GM19324 (cell line): ENCODE data around the gene PTPDC1.

Experiments used
- ATAC-seq: cut with Tn5 transposase; IDR thresholded peaks from one replicate; pipeline ENCODE4 v1.9.1; 2021; ENCODE audit warnings: mild to moderate bottlenecking, moderate library complexity; ENCODE audit not compliant: unreplicated experiment, low FRiP score

The PTPDC1 gene

DNA sequence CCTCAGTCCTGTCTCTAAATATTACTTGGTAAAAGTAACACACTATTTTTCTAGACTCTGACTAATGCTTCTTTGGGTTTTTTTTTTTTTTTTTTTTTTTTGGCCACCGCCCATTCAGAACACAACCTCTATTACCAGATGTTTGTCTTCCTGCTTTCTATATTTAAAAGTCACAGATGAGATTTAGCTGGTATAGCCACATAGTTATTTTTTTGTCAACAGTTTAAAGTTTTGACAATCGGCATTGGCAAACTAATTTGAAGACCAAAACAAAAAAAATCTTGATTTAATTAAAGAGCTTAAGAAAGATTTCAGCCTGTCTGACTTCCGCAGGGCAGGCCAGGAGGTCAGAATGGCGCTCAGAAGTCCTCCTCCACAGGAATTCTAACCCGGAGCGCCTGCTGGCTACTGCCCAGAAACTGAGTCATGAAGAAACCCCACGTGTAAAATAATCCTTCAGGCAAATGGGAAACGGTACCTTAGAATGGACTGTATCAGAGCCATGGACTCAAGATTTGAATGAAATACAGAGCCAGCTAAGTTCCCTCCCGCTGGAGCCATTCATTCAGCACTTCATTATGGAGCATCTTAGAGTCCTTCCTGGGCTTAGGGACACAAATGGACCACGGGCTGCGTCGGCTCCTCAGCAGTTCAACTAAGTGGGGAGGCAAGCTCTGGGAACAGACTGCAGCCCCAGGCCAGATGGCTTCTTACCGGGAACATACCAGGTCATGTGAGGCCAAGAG, 55.6 kb downstream of the PTPDC1 start:
- ATAC-seq: no peak

DNA sequence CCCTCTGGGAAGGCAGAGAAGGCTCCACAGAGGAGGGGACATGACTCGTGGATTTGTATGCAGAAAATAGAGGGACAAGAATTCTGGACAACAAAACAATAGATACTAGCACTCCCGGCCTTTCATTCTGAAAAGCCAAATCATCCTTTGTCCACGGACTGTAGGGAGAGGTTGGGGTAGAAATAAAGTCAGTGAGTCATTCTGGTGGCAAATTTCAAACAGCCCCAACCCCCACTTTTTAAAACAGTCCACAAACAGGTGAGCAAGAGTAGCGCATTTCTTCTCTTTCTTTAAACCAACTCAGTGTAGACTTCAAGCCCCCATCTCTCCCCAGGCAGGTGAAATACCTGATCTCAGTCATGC, 56.1 kb downstream of the PTPDC1 start:
- no peak for ATAC-seq

DNA sequence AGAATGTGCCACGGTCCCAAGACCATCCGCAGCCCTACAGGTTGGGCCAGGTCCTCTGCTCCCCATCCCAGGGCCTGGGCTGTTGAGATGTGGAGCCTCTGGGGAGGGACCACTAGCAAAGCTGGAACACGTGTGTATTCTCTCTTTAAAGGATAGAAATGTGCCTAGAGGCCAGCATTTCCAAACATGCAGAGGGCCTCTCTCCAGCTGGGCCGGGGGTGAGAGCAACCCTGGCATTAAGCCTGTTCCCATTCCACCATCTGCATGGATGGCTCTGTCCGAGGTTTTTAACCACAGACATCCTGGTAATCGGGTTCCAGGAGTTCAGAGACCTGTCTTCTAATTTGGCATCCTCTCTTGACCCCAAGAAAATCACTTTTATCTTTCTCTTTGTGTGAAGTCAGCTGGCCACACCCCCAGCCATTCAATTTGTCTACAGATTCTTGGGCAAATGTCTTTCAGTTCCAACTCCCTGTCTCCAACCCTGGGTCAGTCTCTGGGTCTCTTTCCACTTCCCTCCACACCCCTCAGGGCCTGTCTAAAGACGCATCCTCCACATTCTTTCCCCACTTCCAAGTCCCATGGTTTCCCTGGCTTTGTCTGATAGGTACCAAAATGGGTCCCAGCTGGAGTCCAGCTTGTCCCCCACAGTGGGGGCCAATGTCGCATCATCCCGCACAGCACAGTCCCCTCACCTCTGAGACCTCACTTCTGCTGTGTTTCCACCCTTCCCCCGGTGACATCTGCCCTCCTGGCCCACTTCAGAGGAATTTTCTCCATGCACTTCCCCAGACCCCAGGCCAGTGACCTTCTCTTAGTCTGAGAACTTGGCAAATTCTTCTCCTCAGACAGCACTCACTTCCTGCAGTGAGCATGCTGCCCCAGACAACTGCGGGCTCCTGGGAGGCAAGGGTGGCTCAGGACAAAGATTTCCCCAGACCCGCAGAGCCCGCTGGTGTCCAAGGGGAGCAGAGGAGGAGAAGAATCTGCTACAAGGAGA, 56.8 kb downstream of the PTPDC1 start:
- no peak for ATAC-seq

DNA sequence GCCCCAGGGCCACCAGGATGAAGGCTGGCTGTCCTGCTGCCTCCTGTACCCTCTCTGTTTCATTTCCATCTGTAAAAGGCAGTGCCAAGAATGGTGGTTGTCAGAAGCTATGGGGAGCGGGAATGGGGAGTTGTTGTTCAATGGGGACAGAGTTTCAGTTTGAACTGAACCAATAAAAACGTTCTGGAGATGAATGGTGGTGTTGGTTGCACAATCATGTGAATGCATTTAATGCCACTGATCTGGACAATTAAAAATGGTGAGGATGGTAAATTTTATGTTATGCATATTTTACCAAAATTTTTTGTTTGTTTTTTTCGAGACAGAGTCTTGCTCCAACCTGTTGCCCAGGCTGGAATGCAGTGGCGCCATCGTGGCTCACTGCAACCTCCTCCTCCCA, 58.1 kb downstream of the PTPDC1 start:
- ATAC-seq: no peak

DNA sequence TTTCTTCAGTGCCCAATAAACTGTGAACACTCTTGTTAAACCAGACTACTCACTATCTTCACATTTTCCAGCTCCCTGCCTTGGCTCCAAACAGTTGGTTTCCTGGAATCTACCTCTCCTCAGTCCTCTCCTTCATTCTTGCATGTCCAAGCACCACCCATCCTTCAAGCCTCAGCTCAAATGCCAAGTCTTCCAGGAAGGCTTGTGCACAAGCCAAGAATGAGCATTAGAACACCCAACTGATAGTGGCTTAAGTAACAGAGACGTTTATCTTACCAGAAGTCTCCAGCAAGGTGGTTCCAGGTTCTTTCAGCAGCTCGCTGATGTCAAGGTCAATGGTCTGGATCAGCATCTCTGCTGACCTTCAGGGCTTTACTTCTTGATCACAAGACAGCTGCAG, 60.1 kb downstream of the PTPDC1 start:
- ATAC-seq: no peak

DNA sequence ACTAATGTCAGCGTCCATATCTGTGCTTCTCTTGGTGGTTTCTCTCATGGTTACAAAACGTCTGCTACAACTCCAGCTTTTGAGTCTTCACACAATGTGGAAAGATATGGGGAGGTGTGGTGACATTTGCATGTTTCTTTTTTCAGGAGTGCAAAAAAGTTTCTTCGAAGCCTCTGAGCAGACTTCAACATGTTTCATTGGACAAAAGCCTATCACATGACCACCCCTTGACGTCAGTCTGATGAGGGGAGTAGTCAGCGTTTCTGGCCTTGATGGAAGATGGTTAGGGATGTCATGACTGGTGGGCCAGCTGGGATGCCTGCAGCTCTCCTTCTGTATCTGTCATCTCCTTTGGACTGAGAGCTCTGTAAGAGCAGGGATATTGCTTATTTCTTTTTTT, 61.4 kb downstream of the PTPDC1 start:
- no peak for ATAC-seq

DNA sequence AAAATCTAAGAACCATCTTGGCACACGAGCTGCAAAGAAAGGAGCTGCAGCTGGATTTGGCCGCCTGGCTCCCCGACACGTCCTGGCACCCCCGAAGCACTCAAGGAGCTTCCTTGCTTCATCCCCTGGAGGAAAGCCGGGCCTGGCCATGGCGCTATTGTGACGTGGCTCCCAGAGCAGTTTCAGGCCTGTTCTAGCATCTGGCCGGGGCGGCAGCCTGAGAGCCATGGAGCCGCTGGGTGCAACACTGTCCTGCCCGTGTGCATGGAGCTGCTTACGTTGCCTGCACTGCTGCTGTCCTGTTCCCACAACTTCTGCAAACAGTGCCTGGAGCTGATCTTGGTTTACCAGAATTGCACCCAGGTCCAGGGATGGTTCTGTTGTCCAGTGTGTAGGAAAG, 63.5 kb downstream of the PTPDC1 start:
- ATAC-seq: no peak

DNA sequence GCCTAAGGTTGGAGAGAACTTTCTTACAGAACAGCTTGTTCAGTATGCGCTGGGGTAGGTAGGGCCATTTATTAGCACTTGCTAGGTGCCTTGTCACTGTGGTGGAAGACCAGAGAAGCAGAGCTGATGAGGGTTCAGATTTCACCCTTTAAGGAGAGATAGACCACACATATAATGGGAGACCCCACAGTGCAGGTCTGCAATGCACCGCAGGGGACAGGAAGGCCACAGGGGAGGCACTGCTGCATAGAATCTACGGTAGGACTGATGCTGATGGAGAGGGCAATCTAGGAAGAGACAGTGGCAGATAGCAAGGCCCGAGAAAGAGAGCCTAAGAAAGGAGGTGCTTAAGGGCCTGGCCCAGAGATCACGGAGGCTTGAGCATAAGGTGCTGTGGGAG, 64.2 kb downstream of the PTPDC1 start:
- no peak for ATAC-seq

DNA sequence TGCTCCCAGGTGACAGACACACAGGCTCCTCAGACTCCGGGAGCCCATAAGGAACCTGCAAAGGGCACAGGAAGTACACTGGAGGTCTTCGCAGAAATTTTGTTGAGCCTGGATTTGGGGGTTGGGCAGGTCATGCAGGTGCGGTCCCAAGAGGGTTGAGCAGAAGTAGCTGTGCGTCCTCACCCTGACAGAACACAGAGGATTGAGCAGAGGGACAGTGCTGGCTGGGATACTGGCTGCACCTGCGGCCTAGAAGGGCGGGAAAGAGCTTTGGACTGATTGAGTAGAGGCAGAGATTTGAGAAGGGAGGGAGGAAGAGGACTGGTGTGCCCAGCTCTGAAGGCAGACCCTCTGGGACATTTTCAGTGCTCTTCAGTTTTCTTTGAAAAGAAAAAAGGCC, 65.4 kb downstream of the PTPDC1 start:
- ATAC-seq: no peak

DNA sequence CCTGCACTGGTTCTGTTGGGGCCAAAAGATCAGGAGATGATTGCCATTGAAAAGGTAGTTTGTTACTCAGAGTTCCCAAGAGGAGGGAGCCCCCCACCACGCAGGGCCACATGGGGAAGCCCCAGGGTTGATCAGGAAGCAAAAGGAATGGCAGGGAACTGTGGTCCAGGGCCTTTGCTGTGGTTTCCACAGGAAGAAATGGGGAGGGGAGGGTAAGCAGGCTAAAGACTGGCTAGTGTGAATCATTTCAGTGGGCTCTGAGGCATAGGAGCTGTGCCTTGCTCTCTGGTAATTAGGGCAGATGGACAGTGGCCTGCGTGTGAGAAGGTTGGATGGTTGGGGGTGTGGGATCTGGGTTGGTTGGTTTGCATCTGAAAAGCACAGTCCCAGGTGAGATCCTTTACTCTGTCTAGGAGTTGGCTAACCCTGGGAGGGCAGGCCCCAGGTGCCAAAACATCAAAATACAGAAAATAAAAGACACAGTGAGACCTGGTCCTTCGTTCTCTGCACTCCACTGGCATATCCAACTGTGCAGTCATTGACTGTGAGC, 66.1 kb downstream of the PTPDC1 start:
- no peak for ATAC-seq

DNA sequence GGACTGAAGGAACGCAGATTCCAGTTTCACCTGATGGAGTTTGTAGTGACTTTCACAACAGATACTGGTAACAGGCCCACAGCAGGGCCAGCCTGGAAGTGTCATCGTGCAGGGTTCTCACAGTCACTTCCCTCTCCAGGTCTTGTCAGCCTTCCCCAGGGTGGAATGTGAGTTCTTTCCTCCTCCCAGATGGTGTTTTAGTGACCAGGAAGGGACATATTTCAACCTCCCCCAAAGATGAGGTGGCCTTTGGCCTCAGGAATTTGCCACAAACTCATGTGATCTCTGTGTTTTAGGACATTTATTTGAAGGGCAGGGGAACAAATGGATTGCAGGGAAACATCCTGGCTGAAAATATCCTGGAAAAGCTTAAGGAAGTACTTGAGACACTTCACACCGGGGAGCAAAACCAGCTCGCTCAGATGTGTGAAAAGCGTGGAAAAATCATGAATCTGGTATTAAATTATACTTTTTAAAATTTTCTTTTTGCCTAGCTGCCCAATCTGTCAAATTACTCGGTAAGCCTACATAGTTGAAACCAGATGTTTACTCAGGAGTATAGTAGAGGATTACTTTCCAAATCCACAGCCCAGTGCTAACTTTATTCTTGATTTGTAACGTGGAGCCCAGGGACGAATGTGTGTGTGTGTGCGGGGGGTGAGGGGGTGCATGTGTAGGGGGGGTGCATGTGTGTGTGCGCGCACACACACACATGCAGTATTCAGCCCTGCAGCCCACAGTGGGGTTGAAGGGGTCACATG, 66.8 kb downstream of the PTPDC1 start:
- ATAC-seq: no peak

DNA sequence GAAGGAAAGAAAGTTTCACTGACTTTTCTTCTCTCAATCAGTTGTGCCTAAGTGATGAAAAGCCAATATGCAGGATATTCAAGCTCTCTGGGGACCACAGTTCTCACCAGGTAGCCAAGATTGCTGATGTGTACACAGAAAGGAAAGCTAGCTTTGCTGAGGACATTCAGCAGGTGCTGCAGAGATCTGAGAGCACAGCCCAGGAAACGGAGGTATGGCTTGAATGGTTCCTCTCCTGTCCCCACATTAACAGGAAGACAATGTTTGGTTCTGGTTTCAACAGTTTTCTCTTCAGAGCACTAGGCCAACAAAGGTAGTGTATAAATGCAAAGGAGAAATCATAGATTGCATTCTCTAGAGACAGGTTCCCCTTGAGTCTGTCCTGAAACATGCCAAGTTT, 69.6 kb downstream of the PTPDC1 start:
- ATAC-seq: peak; percentile 49

DNA sequence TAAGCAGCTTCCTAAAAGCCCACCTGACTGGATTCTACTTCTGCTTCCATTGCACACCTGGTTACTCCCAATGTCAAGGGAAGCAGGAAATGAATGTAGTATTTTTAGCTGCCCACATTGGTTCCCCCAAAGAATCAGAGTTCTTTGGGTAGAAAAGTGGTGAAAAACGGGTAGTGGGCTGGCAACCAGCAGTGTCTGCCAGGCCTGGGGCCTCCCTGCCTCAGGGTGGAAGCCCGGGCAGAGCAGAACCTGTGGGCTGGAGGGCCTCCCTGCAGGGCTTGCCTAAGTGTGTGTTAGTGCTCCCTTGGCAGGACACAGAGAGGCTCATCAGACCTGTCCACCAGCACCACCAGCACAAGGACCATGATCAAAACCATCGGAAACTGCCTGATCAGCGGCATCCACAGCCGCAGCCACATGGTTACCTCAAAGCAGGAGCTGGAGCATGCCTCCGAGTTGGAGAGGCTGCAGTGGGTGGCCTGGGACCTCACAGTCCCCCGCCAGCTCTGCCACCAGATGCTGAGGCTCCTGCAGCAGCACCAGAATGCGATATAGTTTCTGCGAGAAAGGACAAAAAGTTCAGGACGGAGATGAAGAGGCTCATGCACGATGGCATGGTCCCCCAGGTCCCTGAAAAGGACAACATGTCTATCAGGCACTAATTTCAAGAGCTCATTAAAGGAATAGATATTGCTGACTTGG, 72.2 kb downstream of the PTPDC1 start:
- ATAC-seq: no peak

DNA sequence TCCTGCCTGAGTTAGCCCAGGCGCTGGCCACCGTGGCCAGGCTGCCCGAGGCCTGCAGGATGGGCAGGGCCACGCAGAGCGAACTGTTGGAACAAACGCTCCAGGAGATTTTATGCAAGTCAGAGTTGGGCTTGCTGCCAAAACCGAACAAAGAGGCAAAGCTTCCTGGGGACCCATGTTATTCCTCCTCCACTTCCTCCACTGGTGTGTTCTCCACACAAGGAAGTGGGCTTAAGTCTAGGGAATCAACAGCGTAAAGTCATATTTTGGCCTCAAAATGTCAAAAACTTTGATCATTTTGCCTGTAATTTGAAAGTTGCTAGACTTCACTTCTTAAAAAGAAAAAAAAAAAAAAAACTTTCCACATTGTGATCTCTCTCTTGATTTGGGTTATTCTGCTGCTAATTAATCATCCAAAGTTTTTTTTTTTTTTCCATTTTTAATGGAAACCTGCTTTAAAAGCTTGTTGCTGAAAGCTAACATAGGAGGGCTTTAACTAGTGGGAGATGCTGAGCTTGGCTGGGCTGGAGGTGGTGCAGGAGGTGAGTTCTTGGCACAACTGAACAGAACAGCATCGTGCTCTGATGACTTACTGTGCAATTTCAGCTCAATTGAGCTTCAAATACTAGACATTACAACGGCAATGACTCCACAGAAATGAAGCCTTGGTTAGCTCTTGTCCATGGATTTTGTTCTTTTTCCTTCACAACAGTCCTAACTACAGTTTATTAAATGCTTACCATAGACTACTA, 73.0 kb downstream of the PTPDC1 start:
- no peak for ATAC-seq
